H9 (cell line): ENCODE data around the gene SNRNP25. TPM values are rescaled to one million over a fixed set of nuclear protein-coding genes. Genes with fewer than 3 reads are reported as not detected.

Experiments used
- DNase-seq: peaks from one replicate; pipeline ENCODE4 v3.0.0-alpha.2; 2017
- H2AFZ ChIP-seq: one replicate; pipeline ENCODE4 v1.6.1; 2013; ENCODE audit warnings: mild to moderate bottlenecking, low read length, control low read depth, moderate library complexity
- H2AK5ac ChIP-seq: 2 replicates; pipeline ENCODE4 v1.6.1; 2013; ENCODE audit warnings: low read length, control low read depth, mixed read lengths; ENCODE audit not compliant: insufficient read length
- H2BK120ac ChIP-seq: one replicate; pipeline ENCODE4 v1.6.1; 2013; ENCODE audit warnings: low read depth, mild to moderate bottlenecking, low read length, control low read depth, inconsistent platforms; ENCODE audit not compliant: poor library complexity, severe bottlenecking
- H2BK12ac ChIP-seq: 2 replicates; pipeline ENCODE4 v1.6.1; 2013; ENCODE audit warnings: low read length, control low read depth, mixed read lengths, low read depth; ENCODE audit not compliant: insufficient read length
- H2BK15ac ChIP-seq: 2 replicates; pipeline ENCODE4 v1.6.1; 2013; ENCODE audit warnings: low read depth, low read length, control low read depth
- H2BK20ac ChIP-seq: one replicate; pipeline ENCODE4 v1.6.1; 2013; ENCODE audit warnings: low read depth, mild to moderate bottlenecking, low read length, control low read depth, inconsistent platforms; ENCODE audit not compliant: poor library complexity, severe bottlenecking
- H2BK5ac ChIP-seq: 2 replicates; pipeline ENCODE4 v1.6.1; 2013; ENCODE audit warnings: low read length, control low read depth, mixed read lengths; ENCODE audit not compliant: insufficient read length
- H3K14ac ChIP-seq: 2 replicates; pipeline ENCODE4 v1.6.1; 2013; ENCODE audit warnings: low read length, control low read depth; ENCODE audit not compliant: insufficient read depth
- H3K18ac ChIP-seq: 2 replicates; pipeline ENCODE4 v1.6.1; 2013; ENCODE audit warnings: low read depth, mild to moderate bottlenecking, mixed read lengths, low read length, control low read depth; ENCODE audit not compliant: insufficient read length
- H3K23ac ChIP-seq: 2 replicates; pipeline ENCODE4 v1.6.1; 2013; ENCODE audit warnings: low read length, control low read depth, mixed read lengths, low read depth; ENCODE audit not compliant: insufficient read length
- H3K23me2 ChIP-seq: 2 replicates; pipeline ENCODE4 v1.6.1; 2013; ENCODE audit warnings: low read depth, mild to moderate bottlenecking, mixed read lengths, low read length, control low read depth; ENCODE audit not compliant: insufficient read length, poor library complexity, severe bottlenecking
- H3K27ac ChIP-seq: 2 replicates; pipeline ENCODE4 v1.5.1; 2013; ENCODE audit warnings: low read length, control low read depth, mixed read lengths, low read depth; ENCODE audit not compliant: insufficient read length
- H3K27me3 ChIP-seq: 2 replicates; pipeline ENCODE4 v1.6.1; 2013; ENCODE audit warnings: low read length, control low read depth, inconsistent platforms; ENCODE audit not compliant: insufficient read depth
- H3K4ac ChIP-seq: 2 replicates; pipeline ENCODE4 v1.6.1; 2013; ENCODE audit warnings: low read depth, mild to moderate bottlenecking, control low read depth, inconsistent platforms, low read length, moderate library complexity
- H3K4me1 ChIP-seq: 2 replicates; pipeline ENCODE4 v1.6.1; 2013; ENCODE audit warnings: low read length, control low read depth, inconsistent platforms; ENCODE audit not compliant: insufficient read depth
- H3K4me2 ChIP-seq: 2 replicates; pipeline ENCODE4 v1.6.1; 2013; ENCODE audit warnings: low read length, control low read depth, mixed read lengths; ENCODE audit not compliant: insufficient read length, insufficient read depth
- H3K56ac ChIP-seq: 2 replicates; pipeline ENCODE4 v1.6.1; 2013; ENCODE audit warnings: low read depth, mild to moderate bottlenecking, mixed read lengths, low read length, control low read depth; ENCODE audit not compliant: insufficient read length
- H3K79me1 ChIP-seq: 2 replicates; pipeline ENCODE4 v1.6.1; 2013; ENCODE audit warnings: low read depth, mild to moderate bottlenecking, moderate library complexity, low read length, control low read depth, inconsistent platforms; ENCODE audit not compliant: insufficient read depth, poor library complexity, severe bottlenecking
- H3K79me2 ChIP-seq: 2 replicates; pipeline ENCODE4 v1.6.1; 2013; ENCODE audit warnings: low read length, control low read depth, inconsistent platforms; ENCODE audit not compliant: insufficient read depth
- H3K9ac ChIP-seq: 2 replicates; pipeline ENCODE4 v1.6.1; 2013; ENCODE audit warnings: low read length, control low read depth, mixed read lengths; ENCODE audit not compliant: insufficient read length; ENCODE audit errors: extremely low read depth
- H3K9me3 ChIP-seq: one replicate; pipeline ENCODE4 v1.6.1; 2013; ENCODE audit warnings: low read depth, low read length, inconsistent platforms; ENCODE audit not compliant: control insufficient read depth
- H3T11ph ChIP-seq: one replicate; pipeline ENCODE4 v1.6.1; 2013; ENCODE audit warnings: mild to moderate bottlenecking, low read length, control low read depth, inconsistent platforms
- H4K20me1 ChIP-seq: one replicate; pipeline ENCODE4 v1.6.1; 2013; ENCODE audit not compliant: control insufficient read depth, insufficient read length, insufficient read depth
- H4K5ac ChIP-seq: 2 replicates; pipeline ENCODE4 v1.6.1; 2013; ENCODE audit warnings: low read depth, mild to moderate bottlenecking, mixed read lengths, low read length, control low read depth; ENCODE audit not compliant: insufficient read length
- H4K8ac ChIP-seq: replicated peaks from 2 replicates; pipeline ENCODE4 v1.6.1; 2013; ENCODE audit warnings: low read length, control low read depth, mixed read lengths, low read depth; ENCODE audit not compliant: insufficient read length
- H4K91ac ChIP-seq: 2 replicates; pipeline ENCODE4 v1.6.1; 2013; ENCODE audit warnings: low read depth, mild to moderate bottlenecking, moderate library complexity, mixed read lengths, low read length, control low read depth; ENCODE audit not compliant: insufficient read length
- H3K27ac Mint-ChIP-seq, 3 experiments: 2 replicates in 2 of 3; 3 replicates in 1 of 3; pipeline ENCODE4 v1.8.0; 2020 to 2021; ENCODE audit warnings: mixed read lengths in 3 of 3, mild to moderate bottlenecking in 1 of 3, moderate library complexity in 1 of 3
- H3K27me3 Mint-ChIP-seq: 2 replicates; pipeline ENCODE4 v1.8.0; 2021; ENCODE audit warnings: low read depth, mild to moderate bottlenecking, moderate library complexity, mixed read lengths
- H3K36me3 Mint-ChIP-seq, 3 experiments: 2 replicates in 2 of 3; 3 replicates in 1 of 3; pipeline ENCODE4 v1.8.0; 2020 to 2021; ENCODE audit warnings: low read depth in 3 of 3, mixed read lengths in 3 of 3; ENCODE audit not compliant: insufficient read depth in 1 of 3
- H3K4me1 Mint-ChIP-seq, 2 experiments: 2 replicates each; pipeline ENCODE4 v1.8.0; 2020; ENCODE audit warnings: mixed read lengths in 2 of 2
- H3K4me3 Mint-ChIP-seq, 2 experiments: 2 replicates in 1 of 2; 3 replicates in 1 of 2; pipeline ENCODE4 v1.8.0; 2020 to 2021; ENCODE audit warnings: mild to moderate bottlenecking in 2 of 2, mixed read lengths in 2 of 2, moderate library complexity in 1 of 2
- H3K9me3 Mint-ChIP-seq, 2 experiments: 2 replicates in 1 of 2; 3 replicates in 1 of 2; pipeline ENCODE4 v1.8.0; 2020; ENCODE audit warnings: mild to moderate bottlenecking in 2 of 2, mixed read lengths in 2 of 2, moderate library complexity in 1 of 2
- CTCF ChIP-seq: fragments of 200-600 bp; sonication (generic); conservative IDR thresholded peaks from 3 replicates; pipeline ENCODE4 v1.8.0; 2021; ENCODE audit warnings: antibody characterized with exemption, mild to moderate bottlenecking
- WGBS: extraction: QIAGEN DNeasy Blood & Tissue Kit; methylation state at CpG from one replicate; pipeline ENCODE4 v1.1.7; 2013; ENCODE audit warnings: missing lambda C conversion rate, low lambda C conversion rate, mixed read lengths; ENCODE audit not compliant: insufficient read length; ENCODE audit errors: extremely low coverage; 5-methylcytosine and 5-hydroxymethylcytosine counted together
- total RNA-seq: library from RNA; stranded (reverse); gene quantifications from 2 replicates; pipeline ENCODE4 v1.2.1, GENCODE V29; 2021

SNRNP25 gene
- total RNA-seq, 1 experiment from 2014 or later: 78.5 TPM

DNA sequence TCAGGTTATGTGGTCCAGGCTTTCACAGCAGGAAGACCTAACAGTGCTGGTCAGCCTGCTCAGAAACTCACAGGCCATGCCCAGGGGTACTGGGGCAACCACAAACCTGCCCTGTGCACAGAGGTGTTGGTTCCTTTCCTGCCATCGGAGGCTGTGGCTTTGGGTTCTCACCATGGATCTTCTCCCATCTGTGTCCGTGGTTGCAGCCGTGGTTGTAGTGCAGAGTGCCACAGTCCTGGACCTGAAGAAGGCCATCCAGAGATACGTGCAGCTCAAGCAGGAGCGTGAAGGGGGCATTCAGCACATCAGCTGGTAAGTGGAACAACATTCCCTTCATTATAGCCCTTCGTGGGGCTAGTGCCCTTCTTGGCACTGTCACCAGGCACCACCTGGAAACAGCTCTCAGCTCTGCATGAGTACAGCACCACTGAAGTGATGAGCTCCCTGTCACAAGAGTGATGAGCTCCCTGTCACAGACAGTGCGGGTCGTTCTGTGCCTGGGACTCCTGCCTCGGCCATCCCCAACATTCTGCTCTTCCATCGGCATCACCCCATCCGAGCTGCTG is 2.0 kb downstream of the SNRNP25 start:
- no peak overlapping the region for H3K4me2 ChIP-seq
- no peaks in the 10 kb centered on the region for H4K20me1 ChIP-seq
- no peaks in the 10 kb centered on the region for H3K4me1 ChIP-seq
- no peak overlapping the region for H2AFZ ChIP-seq
- TF ChIP-seq CTCF: no peak
- H3K18ac ChIP-seq: no peak overlapping the region
- no peak overlapping the region for H2BK5ac ChIP-seq
- no peak overlapping the region for H2BK20ac ChIP-seq
- no peak overlapping the region for H2AK5ac ChIP-seq
- no peak overlapping the region for H3T11ph ChIP-seq
- H3K27ac ChIP-seq: no peak overlapping the region
- DNase-seq: no peak
- no peak overlapping the region for H3K4ac ChIP-seq
- no peak overlapping the region for H4K8ac ChIP-seq
- no peak overlapping the region for H2BK120ac ChIP-seq
- peaks cover 35 to 78% (median 70%) of the 10 kb centered on the region in 3 experiments for H3K36me3 Mint-ChIP-seq
- H4K91ac ChIP-seq: no peak overlapping the region
- H3K79me1 ChIP-seq: peaks cover under 1% of the 10 kb centered on the region
- peaks cover 11 to 19% of the 10 kb centered on the region in 2 experiments for H3K4me1 Mint-ChIP-seq
- peaks cover 1% of the 10 kb centered on the region; the same call in 1 of the 2 replicates for H3K27me3 Mint-ChIP-seq
- H3K4me3 Mint-ChIP-seq: peak overlapping the region in 1 of 2 experiments; percentile 51; a peak in 1 of 5 replicates
- WGBS: no CpG with 5 or more reads among the region's 11 CpGs
- H3K23ac ChIP-seq: no peak overlapping the region
- no peak overlapping the region for H4K5ac ChIP-seq
- H2BK12ac ChIP-seq: no peak overlapping the region
- H3K23me2 ChIP-seq: no peaks in the 10 kb centered on the region
- H3K9me3 Mint-ChIP-seq: peaks cover 3 to 7% of the 10 kb centered on the region in 2 experiments; a peak in 3 of 5 replicates
- no peaks in the 10 kb centered on the region for H3K9me3 ChIP-seq
- no peak overlapping the region for H3K9ac ChIP-seq
- H3K27ac Mint-ChIP-seq: no peak overlapping the region
- H3K27me3 ChIP-seq: no peaks in the 10 kb centered on the region
- no peak overlapping the region for H3K14ac ChIP-seq
- no peak overlapping the region for H2BK15ac ChIP-seq
- no peak overlapping the region for H3K56ac ChIP-seq
- peaks cover 2% of the 10 kb centered on the region; the same call in 1 of the 2 replicates for H3K79me2 ChIP-seq
